H1 (cell line): Measurements from ENCODE around the gene POLR3K. TPM values are rescaled to one million over a fixed set of nuclear protein-coding genes. Genes with fewer than 3 reads are reported as not detected.

Source experiments
- CTCF ChIA-PET: fragments of 300-600 bp; sonication (Branson Sonifier 250); formaldehyde crosslinking; loops from one replicate; lab custom pipeline; 2021; ENCODE audit not compliant: partially characterized antibody; lab: Charles Lee
- POLR2A ChIA-PET: fragments of 300-600 bp; sonication (Branson Sonifier 250); formaldehyde crosslinking; loops from one replicate; lab custom pipeline; 2021; ENCODE audit warnings: inconsistent platforms; ENCODE audit not compliant: partially characterized antibody; lab: Charles Lee
- DNase-seq, 2 experiments: peaks; one replicate each; pipeline versions ENCODE4 v3.0.0 to v3.0.0-alpha.2; 2010 to 2022; ENCODE audit warnings: low spot score in 2 of 2, low read depth in 1 of 2, mixed read lengths in 1 of 2
- FAIRE-seq: peaks from 2 replicates; lab custom pipeline; 2011; peaks lifted over from hg19 to GRCh38; lab: Jason Lieb, UNC
- H2AFZ ChIP-seq: 2 replicates; pipeline ENCODE4 v1.8.1; 2012; ENCODE audit warnings: low read length, inconsistent platforms
- H2AK5ac ChIP-seq: 2 replicates; pipeline ENCODE4 v1.6.1; 2013; ENCODE audit warnings: low read depth, low read length
- H2BK120ac ChIP-seq: replicated peaks from 2 replicates; pipeline ENCODE3; 2013; ENCODE audit warnings: low read depth, low read length, inconsistent platforms
- H2BK12ac ChIP-seq: 2 replicates; pipeline ENCODE4 v1.6.1; 2013; ENCODE audit warnings: low read depth, low read length
- H2BK15ac ChIP-seq: 2 replicates; pipeline ENCODE4 v1.6.1; 2013; ENCODE audit warnings: low read length
- H2BK20ac ChIP-seq: 2 replicates; pipeline ENCODE4 v1.6.1; 2013; ENCODE audit warnings: low read length
- H2BK5ac ChIP-seq: 2 replicates; pipeline ENCODE4 v1.6.1; 2013; ENCODE audit warnings: low read depth, low read length
- H3K14ac ChIP-seq: 2 replicates; pipeline ENCODE4 v1.6.1; 2013; ENCODE audit warnings: inconsistent platforms; ENCODE audit not compliant: insufficient read length
- H3K18ac ChIP-seq: 2 replicates; pipeline ENCODE4 v1.6.1; 2013; ENCODE audit warnings: low read length; ENCODE audit errors: extremely low read depth
- H3K23ac ChIP-seq: 2 replicates; pipeline ENCODE4 v1.6.1; 2013; ENCODE audit warnings: inconsistent platforms; ENCODE audit not compliant: insufficient read length
- H3K23me2 ChIP-seq: 2 replicates; pipeline ENCODE4 v1.6.1; 2013; ENCODE audit warnings: low read depth, low read length
- H3K27ac ChIP-seq: 2 replicates; pipeline ENCODE4 v1.6.1; 2011; ENCODE audit warnings: low read depth, low read length, inconsistent platforms
- H3K27me3 ChIP-seq, 4 experiments: replicated peaks in 1 of 4; 1 replicate in 1 of 4; 2 replicates in 3 of 4; pipeline versions ENCODE4 v1.6.1 to v1.8.1; 2011 to 2013; ENCODE audit warnings: low read length in 3 of 4, mild to moderate bottlenecking in 3 of 4, inconsistent platforms in 2 of 4, mixed read lengths in 2 of 4, moderate library complexity in 1 of 4; ENCODE audit not compliant: control insufficient read depth in 3 of 4, insufficient read depth in 3 of 4; ENCODE audit errors: extremely low read depth in 1 of 4
- H3K36me3 ChIP-seq, 4 experiments: 2 replicates each; pipeline versions ENCODE4 v1.6.1 to v1.8.1; 2011 to 2013; ENCODE audit warnings: mild to moderate bottlenecking in 4 of 4, low read length in 3 of 4, moderate library complexity in 2 of 4, control low read depth in 1 of 4, inconsistent platforms in 1 of 4; ENCODE audit not compliant: insufficient read depth in 4 of 4, control insufficient read depth in 2 of 4
- H3K4ac ChIP-seq: replicated peaks from 2 replicates; pipeline ENCODE3; 2013; ENCODE audit warnings: low read length, low read depth, mixed read lengths, inconsistent platforms; ENCODE audit not compliant: insufficient read length
- H3K4me1 ChIP-seq, 4 experiments: replicated peaks in 1 of 4; 1 replicate in 1 of 4; 2 replicates in 3 of 4; pipeline versions ENCODE4 v1.6.1 to v1.8.1; 2011 to 2013; ENCODE audit warnings: low read length in 3 of 4, inconsistent platforms in 2 of 4, mixed read lengths in 1 of 4; ENCODE audit not compliant: insufficient read depth in 4 of 4, control insufficient read depth in 3 of 4
- H3K4me2 ChIP-seq, 2 experiments: 2 replicates each; pipeline versions ENCODE4 v1.6.1 to v1.8.1; 2011 to 2013; ENCODE audit warnings: low read depth in 2 of 2, low read length in 2 of 2, control low read depth in 1 of 2, inconsistent platforms in 1 of 2, mild to moderate bottlenecking in 1 of 2; ENCODE audit not compliant: insufficient read depth in 1 of 2
- H3K4me3 ChIP-seq, 4 experiments: fragments of 200-600, 300-600 bp in 1 of 4; sonication (generic), shearing (Covaris generic), sonication (Bioruptor Twin) in 1 of 4; 2 replicates each; pipeline versions ENCODE4 v1.5.1 to v1.8.1; 2011 to 2016; ENCODE audit warnings: low read length in 4 of 4, low read depth in 3 of 4, control low read depth in 2 of 4, inconsistent platforms in 2 of 4, mild to moderate bottlenecking in 2 of 4, mixed read lengths in 1 of 4, moderate library complexity in 1 of 4; ENCODE audit not compliant: insufficient read depth in 2 of 4; ENCODE audit errors: extremely low read depth in 1 of 4
- H3K56ac ChIP-seq: replicated peaks from 2 replicates; pipeline ENCODE3; 2013; ENCODE audit warnings: low read depth, mild to moderate bottlenecking, mixed read lengths, low read length, inconsistent platforms; ENCODE audit not compliant: insufficient read length
- H3K79me1 ChIP-seq: 2 replicates; pipeline ENCODE4 v1.6.1; 2013; ENCODE audit warnings: low read depth, low read length, control low read depth
- H3K79me2 ChIP-seq, 2 experiments: 2 replicates each; pipeline versions ENCODE4 v1.6.1 to v1.8.1; 2012 to 2013; ENCODE audit warnings: low read length in 2 of 2, mild to moderate bottlenecking in 2 of 2, inconsistent platforms in 1 of 2; ENCODE audit not compliant: insufficient read depth in 2 of 2, control insufficient read depth in 1 of 2
- H3K9ac ChIP-seq, 4 experiments: replicated peaks in 1 of 4; 1 replicate in 1 of 4; 2 replicates in 3 of 4; pipeline versions ENCODE4 v1.6.1 to v1.8.1; 2011 to 2013; ENCODE audit warnings: low read depth in 3 of 4, low read length in 3 of 4, control low read depth in 2 of 4, mild to moderate bottlenecking in 2 of 4, moderate library complexity in 2 of 4, inconsistent platforms in 1 of 4; ENCODE audit errors: extremely low read depth in 1 of 4
- H3K9me3 ChIP-seq, 2 experiments: 2 replicates each; pipeline versions ENCODE4 v1.6.1 to v1.8.1; 2012 to 2013; ENCODE audit warnings: mild to moderate bottlenecking in 2 of 2, moderate library complexity in 2 of 2, control low read depth in 1 of 2, inconsistent platforms in 1 of 2, low read depth in 1 of 2, low read length in 1 of 2, mixed read lengths in 1 of 2; ENCODE audit not compliant: insufficient read depth in 2 of 2
- H4K20me1 ChIP-seq, 2 experiments: replicated peaks in 1 of 2; 2 replicates each; pipeline versions ENCODE3 to v1.8.1; 2011 to 2013; ENCODE audit warnings: inconsistent platforms in 2 of 2, low read length in 2 of 2, mild to moderate bottlenecking in 1 of 2; ENCODE audit not compliant: insufficient read depth in 2 of 2, control insufficient read depth in 1 of 2
- H4K5ac ChIP-seq: 2 replicates; pipeline ENCODE4 v1.6.1; 2013; ENCODE audit warnings: low read length, low read depth, mixed read lengths, inconsistent platforms; ENCODE audit not compliant: insufficient read length
- H4K8ac ChIP-seq: 2 replicates; pipeline ENCODE4 v1.8.0; 2013; ENCODE audit warnings: mild to moderate bottlenecking, moderate library complexity, low read length, inconsistent platforms; ENCODE audit not compliant: insufficient read depth; ENCODE audit errors: extremely low read depth
- H4K91ac ChIP-seq: replicated peaks from 2 replicates; pipeline ENCODE3; 2013; ENCODE audit warnings: low read length, mixed read lengths, inconsistent platforms; ENCODE audit not compliant: insufficient read length
- CREB1 ChIP-seq: IDR thresholded peaks from 2 replicates; pipeline ENCODE4 v1.6.1; 2012; ENCODE audit warnings: inconsistent platforms
- FOSL1 ChIP-seq: IDR thresholded peaks from 2 replicates; pipeline ENCODE4 v1.6.1; 2011; ENCODE audit warnings: mild to moderate bottlenecking, low read depth, low read length, moderate library complexity; ENCODE audit not compliant: insufficient read depth
- NRF1 ChIP-seq: IDR thresholded peaks from 2 replicates; pipeline ENCODE4 v1.6.1; 2011; ENCODE audit warnings: mild to moderate bottlenecking, low read depth, low read length, improper control_type of control experiment
- PHF8 ChIP-seq: fragments of 200-600 bp; sonication (generic); conservative IDR thresholded peaks from 2 replicates; pipeline ENCODE4 v1.7.1; 2012; ENCODE audit warnings: low read depth, mild to moderate bottlenecking, inconsistent platforms, low read length, moderate library complexity
- POU5F1 ChIP-seq: IDR thresholded peaks from 2 replicates; pipeline ENCODE4 v1.6.1; 2011; ENCODE audit warnings: low read depth, mild to moderate bottlenecking, low read length, moderate library complexity
- TBP ChIP-seq: IDR thresholded peaks from 2 replicates; pipeline ENCODE4 v1.6.1; 2011; ENCODE audit warnings: low read depth, low read length, improper control_type of control experiment
- WGBS, 2 experiments: shearing (Covaris generic) in 1 of 2; methylation state at CpG; one replicate each; pipeline versions ENCODE4 v1.1.6 to v1.1.7; 2013 to 2015; ENCODE audit warnings: low lambda C conversion rate in 2 of 2, mixed read lengths in 2 of 2, inconsistent platforms in 1 of 2, low coverage in 1 of 2, missing lambda C conversion rate in 1 of 2; ENCODE audit not compliant: insufficient replicate concordance in 2 of 2, insufficient coverage in 1 of 2, insufficient read length in 1 of 2; ENCODE audit errors: extremely low coverage in 1 of 2, missing lambda C conversion rate in 1 of 2; 5-methylcytosine and 5-hydroxymethylcytosine counted together
- polyA plus RNA-seq, 7 experiments: library from polyadenylated mRNA; depleted of rRNA in 3 of 7; stranded (reverse) in 5 of 7; unstranded in 2 of 7; fragments of >200 nt in 5 of 7; fragments of 200-250 nt in 2 of 7; gene quantifications; 1 replicate in 5 of 7; 2 replicates in 1 of 7; 4 replicates in 1 of 7; pipeline versions ENCODE4 v1.2.1 to v1.2.3, GENCODE V29; 2011 to 2013; ENCODE audit warnings: missing spikeins in 2 of 7, mixed read lengths in 2 of 7
- total RNA-seq: library from RNA; stranded (reverse); fragmentation: NEBNext Ultra II Directional; extraction: Animal tissue kit (Norgen Biotek cat#: 25700); gene quantifications from 2 replicates; pipeline ENCODE4 v1.2.1, GENCODE V29; 2021

Gene POLR3K
- total and polyA plus RNA-seq, 2 of the 8 experiments (the other 6 are each of a cell fraction or from before 2014, with no cell fraction given), result 45.4 to 80.5 TPM

GRCh38 chr16:35678-36305 is 17.6 kb downstream of the POLR3K start:
- no peaks in the 10 kb centered on the region for H3K27me3 ChIP-seq
- no peaks in the 10 kb centered on the region for H3K79me2 ChIP-seq
- no peak overlapping the region for H3K18ac ChIP-seq
- H4K5ac ChIP-seq, result no peak overlapping the region
- FAIRE-seq, result no peak
- H2BK12ac ChIP-seq, result no peak overlapping the region
- no peak overlapping the region for H4K91ac ChIP-seq
- no peak overlapping the region for H3K4ac ChIP-seq
- no peak overlapping the region for H3K4me2 ChIP-seq
- no peak overlapping the region for H4K8ac ChIP-seq
- H3K27ac ChIP-seq, result no peak overlapping the region
- H3K14ac ChIP-seq, result no peak overlapping the region
- POLR2A ChIA-PET, result interaction anchor here (1.0 to 1.6 kb wide), 2 partner anchors 14 to 34 kb away, joined by 3 to 4 read pairs; no protein-coding TSS in a partner anchor
- H2AFZ ChIP-seq, result no peak overlapping the region
- H4K20me1 ChIP-seq, result peaks cover 0 to 11% of the 10 kb centered on the region in 2 experiments
- no peak overlapping the region for H3K23ac ChIP-seq
- no peak overlapping the region for H3K9ac ChIP-seq
- H3K4me1 ChIP-seq, result no peaks in the 10 kb centered on the region; a peak in 1 of 7 replicates
- H2BK20ac ChIP-seq, result no peak overlapping the region
- TF ChIP-seq NRF1 (no peak), POU5F1 (no peak), FOSL1 (no peak), TBP (no peak), CREB1 (no peak), PHF8 (no peak)
- no peak overlapping the region for H3K4me3 ChIP-seq
- H2BK5ac ChIP-seq, result no peak overlapping the region
- no peak overlapping the region for H2AK5ac ChIP-seq
- H3K9me3 ChIP-seq, result no peaks in the 10 kb centered on the region
- no peak overlapping the region for H2BK120ac ChIP-seq
- no peak for DNase-seq
- no peaks in the 10 kb centered on the region for H3K79me1 ChIP-seq
- no peak overlapping the region for H2BK15ac ChIP-seq
- peaks cover 2% of the 10 kb centered on the region; the same call in 1 of the 2 replicates for H3K23me2 ChIP-seq
- WGBS, 2 experiments, result 87% methylated on average over 9 of the region's 11 CpGs; no CpG with 5 or more reads in 1 of the 2 experiments
- no peak overlapping the region for H3K56ac ChIP-seq
- peaks cover 0 to 4% (median 2%) of the 10 kb centered on the region in 4 experiments; a peak in 5 of 8 replicates for H3K36me3 ChIP-seq
- CTCF ChIA-PET, result interaction anchor here (1.5 kb wide), 1 partner anchor 30 kb away, joined by 4 read pairs; no protein-coding TSS in a partner anchor
